ENCODE measurements around the gene SSBP4. TPM values are rescaled to one million over a fixed set of nuclear protein-coding genes. Genes with fewer than 3 reads are reported as not detected.

Gene SSBP4
- total RNA-seq, 1 experiment from 2014 or later, result 46.1 TPM

- Mint-ChIP-seq H3K36me3 (ENCODE audit: insufficient read depth in 1 of 3, low read depth in 3 of 3) (peaks cover 2 to 26% (median 26%) of the 10 kb centered on the region in 3 experiments; a peak in 6 of 7 replicates), H3K4me3 (no peak overlapping the region), H3K27me3 (ENCODE audit: low read depth) (no peaks in the 10 kb centered on the region; the same call in 1 of the 2 replicates), H3K9me3 (no peaks in the 10 kb centered on the region), H3K4me1 (peaks cover 6 to 10% of the 10 kb centered on the region in 2 experiments; a peak in 3 of 4 replicates), H3K27ac (peak overlapping the region in 1 of 3 experiments; percentile 53; a peak in 3 of 7 replicates)
- Histone ChIP-seq H4K8ac (replicated peaks; ENCODE audit: insufficient read length, low read depth, low read length) (no peak overlapping the region), H3K4me2 (ENCODE audit: insufficient read depth, insufficient read length, low read length) (no peak overlapping the region), H3K9ac (ENCODE audit: extremely low read depth, insufficient read length, low read length) (no peak overlapping the region), H3T11ph (ENCODE audit: low read length) (no peak overlapping the region), H2BK5ac (ENCODE audit: insufficient read length, low read length) (no peak overlapping the region), H3K23ac (ENCODE audit: insufficient read length, low read depth, low read length) (no peak overlapping the region), H2AK5ac (ENCODE audit: insufficient read length, low read length) (no peak overlapping the region), H3K23me2 (ENCODE audit: insufficient read length, low read depth, low read length, poor library complexity, severe bottlenecking) (no peaks in the 10 kb centered on the region), H2BK12ac (ENCODE audit: insufficient read length, low read depth, low read length) (no peak overlapping the region), H3K18ac (ENCODE audit: insufficient read length, low read depth, low read length) (no peak overlapping the region), H4K91ac (ENCODE audit: insufficient read length, low read depth, low read length) (no peak overlapping the region), H3K9me3 (ENCODE audit: control insufficient read depth, low read depth, low read length) (no peaks in the 10 kb centered on the region), H3K4ac (ENCODE audit: low read depth, low read length) (no peak overlapping the region), H3K27me3 (ENCODE audit: insufficient read depth, low read length) (no peaks in the 10 kb centered on the region), H3K79me2 (ENCODE audit: insufficient read depth, low read length) (no peaks in the 10 kb centered on the region), H4K5ac (ENCODE audit: insufficient read length, low read depth, low read length) (no peak overlapping the region), H3K79me1 (ENCODE audit: insufficient read depth, low read depth, low read length, poor library complexity, severe bottlenecking) (no peaks in the 10 kb centered on the region), H3K27ac (ENCODE audit: insufficient read length, low read depth, low read length) (no peak overlapping the region), H2BK15ac (ENCODE audit: low read depth, low read length) (no peak overlapping the region), H3K4me1 (ENCODE audit: insufficient read depth, low read length) (no peaks in the 10 kb centered on the region), H4K20me1 (ENCODE audit: control insufficient read depth, insufficient read depth, insufficient read length) (no peaks in the 10 kb centered on the region), H3K56ac (ENCODE audit: insufficient read length, low read depth, low read length) (no peak overlapping the region), H3K14ac (ENCODE audit: insufficient read depth, low read length) (no peak overlapping the region), H2BK120ac (ENCODE audit: low read depth, low read length, poor library complexity, severe bottlenecking) (no peak overlapping the region), H2BK20ac (ENCODE audit: low read depth, low read length, poor library complexity, severe bottlenecking) (no peak overlapping the region), H2AFZ (ENCODE audit: low read length) (no peak overlapping the region)
- no peak for DNase-seq
- no CpG with 5 or more reads among the region's 3 CpGs for WGBS (ENCODE audit: extremely low coverage, insufficient read length, low lambda C conversion rate)
- TF ChIP-seq CTCF (conservative IDR thresholded peaks at IDR 0.05), result no peak
Observed at GRCh38 chr19:18452386-18452785, 33.2 kb downstream of the SSBP4 start.

All from H9 (cell line).